Measurements from ENCODE around the gene ALDH16A1.
"Not testable (repeated sequence)": the region's sequence is repeated elsewhere in the genome, so short reads cannot be mapped to it uniquely, and the experiment has no call there.

ALDH16A1 gene

GRCh38 chr19:49456326-49456725 is 3.3 kb downstream of the ALDH16A1 start:
- Histone ChIP-seq H3K9me3 (ENCODE audit: control insufficient read depth, insufficient read depth, low read length) (no peaks in the 10 kb centered on the region), H3K9me2 (replicated peaks; ENCODE audit: control insufficient read depth, low read length) (no peaks in the 10 kb centered on the region), H3K4me3 (ENCODE audit: low read length) (no peak overlapping the region), H3K79me2 (ENCODE audit: control insufficient read depth, low read length) (peaks cover 52% of the 10 kb centered on the region), H3K4me1 (ENCODE audit: control insufficient read depth, low read length) (peaks cover 16% of the 10 kb centered on the region), H3F3A (ENCODE audit: control insufficient read depth, insufficient read depth) (peaks cover 8% of the 10 kb centered on the region), H3K27me3 (ENCODE audit: control insufficient read depth, low read length) (no peaks in the 10 kb centered on the region), H4K20me1 (ENCODE audit: control insufficient read depth, insufficient read depth, low read depth, low read length) (no peaks in the 10 kb centered on the region), H3K4me2 (ENCODE audit: low read length) (no peak overlapping the region), H3K27ac (ENCODE audit: low read depth, low read length) (no peak overlapping the region), H3K36me3 (ENCODE audit: control insufficient read depth, low read length) (peaks cover 40% of the 10 kb centered on the region)
- TF ChIP-seq EZH2phosphoT487 (IDR thresholded peaks at IDR 0.05; ENCODE audit: borderline replicate concordance, low read length) = no peak

GRCh38 chr19:49458567-49458903 is 5.5 kb downstream of the ALDH16A1 start:
- Histone ChIP-seq H3K36me3 (ENCODE audit: control insufficient read depth, low read length) (peaks cover 37% of the 10 kb centered on the region), H3K27me3 (ENCODE audit: control insufficient read depth, low read length) (no peaks in the 10 kb centered on the region), H3K27ac (ENCODE audit: low read depth, low read length) (no peak overlapping the region), H3K9me2 (replicated peaks; ENCODE audit: control insufficient read depth, low read length) (no peaks in the 10 kb centered on the region), H3K4me3 (ENCODE audit: low read length) (no peak overlapping the region), H3F3A (ENCODE audit: control insufficient read depth, insufficient read depth) (no peaks in the 10 kb centered on the region; the same call in 1 of the 2 replicates), H3K9me3 (ENCODE audit: control insufficient read depth, insufficient read depth, low read length) (no peaks in the 10 kb centered on the region), H3K4me1 (ENCODE audit: control insufficient read depth, low read length) (peaks cover 9% of the 10 kb centered on the region), H3K4me2 (ENCODE audit: low read length) (no peak overlapping the region), H4K20me1 (ENCODE audit: control insufficient read depth, insufficient read depth, low read depth, low read length) (no peaks in the 10 kb centered on the region), H3K79me2 (ENCODE audit: control insufficient read depth, low read length) (peaks cover 41% of the 10 kb centered on the region)
- no peak for TF ChIP-seq EZH2phosphoT487 (IDR thresholded peaks at IDR 0.05; ENCODE audit: borderline replicate concordance, low read length)
- no peak for TF ChIP-seq CTCF (IDR thresholded peaks at IDR 0.05; ENCODE audit: low read depth, low read length, poor library complexity, severe bottlenecking)

GRCh38 chr19:49459388-49459787 is 6.4 kb downstream of the ALDH16A1 start:
- H3K4me2 ChIP-seq (ENCODE audit: low read length) = no peak overlapping the region
- no peak overlapping the region for H3K27ac ChIP-seq (ENCODE audit: low read depth, low read length)
- no peaks in the 10 kb centered on the region for H4K20me1 ChIP-seq (ENCODE audit: control insufficient read depth, insufficient read depth, low read depth, low read length)
- peaks cover 37% of the 10 kb centered on the region for H3K36me3 ChIP-seq (ENCODE audit: control insufficient read depth, low read length)
- TF ChIP-seq EZH2phosphoT487 (IDR thresholded peaks at IDR 0.05; ENCODE audit: borderline replicate concordance, low read length) (no peak), CTCF (IDR thresholded peaks at IDR 0.05; ENCODE audit: low read depth, low read length, poor library complexity, severe bottlenecking) (no peak)
- no peak overlapping the region for H3K4me3 ChIP-seq (ENCODE audit: low read length)
- no peaks in the 10 kb centered on the region for H3K9me2 ChIP-seq (replicated peaks; ENCODE audit: control insufficient read depth, low read length)
- no peaks in the 10 kb centered on the region for H3K9me3 ChIP-seq (ENCODE audit: control insufficient read depth, insufficient read depth, low read length)
- peaks cover 4% of the 10 kb centered on the region for H3K4me1 ChIP-seq (ENCODE audit: control insufficient read depth, low read length)
- H3K27me3 ChIP-seq (ENCODE audit: control insufficient read depth, low read length) = no peaks in the 10 kb centered on the region
- no peaks in the 10 kb centered on the region for H3F3A ChIP-seq (ENCODE audit: control insufficient read depth, insufficient read depth)
- peaks cover 32% of the 10 kb centered on the region for H3K79me2 ChIP-seq (ENCODE audit: control insufficient read depth, low read length)

- not testable (repeated sequence) for H3K27ac ChIP-seq (ENCODE audit: low read depth, low read length)
- H3K36me3 ChIP-seq (ENCODE audit: control insufficient read depth, low read length) = peaks cover 49% of the 10 kb centered on the region
Observed at GRCh38 chr19:49461130-49461529, 8.1 kb downstream of the ALDH16A1 start.

More at GRCh38 chr19:49461130-49461529, 8.1 kb downstream of the ALDH16A1 start:
- peaks cover 18% of the 10 kb centered on the region for H3K79me2 ChIP-seq (ENCODE audit: control insufficient read depth, low read length)
- not testable (repeated sequence) for H3F3A ChIP-seq (ENCODE audit: control insufficient read depth, insufficient read depth); H3K9me2 ChIP-seq (replicated peaks; ENCODE audit: control insufficient read depth, low read length); H3K27me3 ChIP-seq (ENCODE audit: control insufficient read depth, low read length); H3K9me3 ChIP-seq (ENCODE audit: control insufficient read depth, insufficient read depth, low read length); H3K4me3 ChIP-seq (ENCODE audit: low read length); H3K4me1 ChIP-seq (ENCODE audit: control insufficient read depth, low read length); H4K20me1 ChIP-seq (ENCODE audit: control insufficient read depth, insufficient read depth, low read depth, low read length); H3K4me2 ChIP-seq (ENCODE audit: low read length)

Measured in DOHH2 (cell line).